Renal cortical epithelial cell (primary cell): ENCODE data around the gene TDP1. TPM values are rescaled to one million over a fixed set of nuclear protein-coding genes. Genes with fewer than 3 reads are reported as not detected.

ENCODE experiments used
- DNase-seq: peaks from one replicate; pipeline ENCODE4 v3.0.0-alpha.2; 2011; ENCODE audit warnings: low read depth
- total RNA-seq: library from RNA; depleted of rRNA; stranded (reverse); fragments of >200 nt; gene quantifications from 2 replicates; pipeline ENCODE4 v1.2.3, GENCODE V29; 2014

Gene TDP1
- total RNA-seq, 1 donor from 2014 or later, result 36.6 TPM

- DNase-seq, result no peak
These were observed 13.8 kb upstream of the TDP1 start for GRCh38 chr14:89941830-89942377.

GRCh38 chr14:89947344-89947743 lies 8.4 kb upstream of the TDP1 start:
- no peak for DNase-seq

DNA sequence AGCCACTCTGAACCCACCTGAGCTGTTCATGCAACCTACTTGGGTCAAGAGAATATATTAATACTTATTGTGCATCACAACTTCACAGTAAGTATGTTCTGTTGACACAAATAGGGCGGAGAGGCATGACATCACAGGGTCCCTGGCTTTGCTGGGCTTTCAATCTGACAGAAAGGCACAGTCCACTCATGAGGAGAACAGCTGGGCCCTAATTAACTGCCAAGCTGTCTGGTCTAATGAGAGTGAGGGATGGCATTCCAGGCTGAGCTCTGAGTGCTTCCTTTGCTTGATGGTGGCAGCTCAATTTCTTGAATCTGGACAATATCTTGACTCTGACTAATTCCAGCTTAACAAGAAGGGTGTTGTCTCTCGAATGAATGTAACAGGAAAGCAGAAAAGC lies 3.2 kb upstream of the TDP1 start:
- no peak for DNase-seq

DNA sequence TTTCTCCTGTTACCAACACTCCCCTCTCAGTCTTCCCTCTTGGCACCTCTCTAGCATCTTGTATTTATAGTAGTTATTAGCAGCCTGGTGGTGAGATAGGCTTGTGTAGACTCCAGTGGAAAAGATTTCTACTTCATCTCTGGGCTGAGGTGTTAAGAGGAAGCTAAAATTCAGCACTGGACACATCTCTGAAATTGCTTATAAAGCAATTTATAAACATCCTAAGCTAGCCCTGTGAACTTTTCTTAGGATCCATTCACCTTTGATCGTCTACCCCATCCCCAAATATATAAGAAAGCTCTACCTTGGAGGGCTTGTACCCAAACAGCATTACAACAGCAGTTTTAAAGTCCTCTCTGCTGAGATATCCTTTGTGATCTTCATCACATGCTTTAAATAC lies 2.1 kb upstream of the TDP1 start:
- DNase-seq, result no peak

DNA sequence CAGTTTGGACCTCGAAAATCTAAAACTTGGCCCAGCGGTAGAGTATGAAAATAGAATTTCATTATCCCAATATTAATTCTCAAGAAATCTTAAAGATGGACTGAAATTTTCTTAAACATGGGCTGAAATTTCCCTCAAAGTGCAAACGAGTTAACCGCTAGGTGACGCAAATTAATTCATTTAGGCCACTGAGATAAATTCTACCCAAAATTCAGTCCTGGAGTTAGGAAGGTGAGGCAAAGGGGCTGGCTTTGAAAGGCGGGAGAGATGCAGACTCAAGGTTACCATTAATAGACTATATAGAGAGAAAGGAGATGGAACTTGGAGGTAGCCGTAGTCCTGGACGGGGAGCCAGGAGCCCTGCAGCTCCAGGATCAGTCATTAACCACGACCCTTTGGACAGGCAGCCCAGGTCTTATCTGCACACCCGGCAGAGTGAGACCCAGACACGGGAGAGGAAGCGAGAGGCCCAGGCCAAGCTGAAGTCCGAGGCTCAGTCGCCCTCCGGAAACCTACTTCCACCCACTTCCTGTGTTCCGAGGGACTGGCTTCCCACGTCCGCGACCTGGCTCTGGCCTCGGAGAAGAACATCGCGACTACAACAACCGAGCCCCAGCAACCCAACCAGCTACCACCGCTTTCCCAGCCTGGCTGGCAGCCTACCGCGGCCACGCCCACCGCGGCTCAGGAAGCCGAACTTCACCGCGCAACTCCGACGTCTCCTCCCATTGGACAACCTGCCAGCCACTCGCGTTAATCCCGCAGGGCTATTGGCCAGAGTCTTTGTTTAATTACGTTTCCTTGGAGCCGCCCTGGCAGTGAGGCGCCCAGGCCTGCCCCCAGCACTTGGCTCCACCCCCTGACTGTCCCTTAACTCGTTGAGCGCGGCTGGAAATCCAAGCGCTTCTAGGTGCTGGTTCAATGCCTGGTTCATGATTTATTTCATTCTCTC lies 1.4 kb upstream of the TDP1 start, which contains the start of gene EFCAB11:
Gene EFCAB11 (minus strand): TSS at position 661 of the 952 bp plus-strand sequence. CDS start 70 bp downstream, at position 591.
- peak; percentile 97 for DNase-seq

DNA sequence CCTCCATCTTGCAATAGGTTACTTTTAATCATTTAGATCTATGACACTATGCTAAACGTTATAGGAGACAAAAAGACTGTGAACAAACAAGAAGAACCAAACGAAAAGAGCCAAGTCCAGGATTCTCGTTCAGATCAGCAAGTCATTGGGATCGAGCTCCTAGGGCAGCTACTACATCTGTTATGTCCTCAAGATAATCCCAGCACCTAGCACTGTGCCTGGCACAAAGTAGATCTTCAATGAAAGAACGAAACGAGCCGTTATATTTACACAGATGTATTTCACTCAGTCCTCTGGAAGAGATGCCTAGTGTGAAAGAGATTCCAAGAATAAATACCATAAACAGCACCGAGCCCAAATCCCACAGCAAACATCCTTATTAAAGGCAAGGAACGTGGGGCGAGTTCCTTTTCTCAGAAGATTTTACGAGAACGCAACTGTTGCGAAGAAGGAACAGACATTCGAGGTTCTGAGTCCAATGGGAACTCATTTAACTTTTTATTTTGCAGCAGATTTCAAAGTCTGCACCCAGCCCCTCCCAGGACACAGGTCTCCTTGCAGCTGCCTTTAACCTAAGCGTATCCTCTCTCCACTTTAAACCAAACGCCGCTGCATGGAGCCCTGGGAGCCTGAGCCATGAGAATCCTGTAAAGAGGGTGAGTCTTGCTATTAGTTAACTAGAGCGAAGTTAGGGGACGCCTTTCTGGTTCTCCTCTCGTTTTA lies 544 bp upstream of the TDP1 start:
- no peak for DNase-seq

GRCh38 chr14:89956661-89957009 lies 908 bp downstream of the TDP1 start:
- DNase-seq, result no peak

DNA sequence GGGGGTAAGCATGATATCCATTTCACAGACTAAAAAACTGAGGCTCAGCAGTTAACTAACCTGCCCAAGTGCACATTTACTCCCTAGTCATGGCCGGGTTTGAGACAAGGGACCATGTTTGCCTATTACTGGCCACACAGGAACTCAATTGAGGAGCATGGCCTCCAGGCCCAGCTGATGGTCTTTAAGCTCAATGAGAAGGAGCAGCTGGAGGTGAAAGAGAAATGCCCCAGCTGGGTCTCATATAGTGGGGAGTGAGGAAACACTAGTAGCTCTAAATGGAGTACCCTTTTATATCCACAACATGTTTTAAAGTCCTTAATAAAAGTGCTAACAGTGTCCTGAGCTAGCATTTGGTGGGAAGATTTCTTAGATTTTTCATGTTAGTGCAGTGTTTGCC lies 1.6 kb downstream of the TDP1 start:
- no peak for DNase-seq

DNA sequence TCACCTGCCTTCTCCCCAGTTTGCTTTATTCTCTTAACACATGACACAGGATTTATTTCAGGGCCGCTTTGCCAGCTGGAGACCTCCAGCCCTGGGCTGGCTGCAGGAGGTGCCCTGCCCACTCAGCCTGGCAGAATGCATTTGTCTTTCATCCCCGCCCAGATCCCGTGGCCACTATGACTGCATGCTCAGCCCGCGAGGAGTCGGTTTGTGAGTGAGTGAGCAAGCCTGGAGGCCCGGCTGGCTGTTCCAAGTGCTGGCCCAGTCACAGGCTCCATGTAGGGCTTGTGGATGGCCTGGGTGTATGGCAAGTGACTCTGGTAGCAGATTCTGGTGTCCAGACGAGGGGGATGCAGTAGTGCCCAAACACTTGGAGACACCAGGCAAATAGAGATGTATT lies 2.1 kb downstream of the TDP1 start:
- no peak for DNase-seq

DNA sequence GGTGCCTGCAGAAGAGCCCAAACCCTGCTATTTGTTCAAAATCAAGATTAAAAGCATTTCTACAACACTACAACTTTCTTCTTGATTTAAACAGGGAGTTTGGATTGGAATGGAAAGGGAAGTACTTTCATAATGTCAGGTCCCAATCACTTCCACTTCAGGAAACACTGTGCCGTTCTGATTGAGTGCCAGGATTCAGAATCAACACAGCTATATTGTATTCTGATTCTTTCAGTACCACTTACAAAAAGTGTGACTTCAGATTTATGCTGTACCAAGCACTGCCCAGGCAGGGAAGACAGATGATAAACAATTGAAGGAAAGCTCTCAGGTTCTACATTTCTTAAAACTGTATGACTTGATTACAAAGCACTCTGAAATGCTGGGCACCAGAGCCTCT lies 3.2 kb downstream of the TDP1 start:
- no peak for DNase-seq

- no peak for DNase-seq
These were observed 4.2 kb downstream of the TDP1 start for GRCh38 chr14:89959853-89960445.

GRCh38 chr14:89960914-89961313 lies 5.2 kb downstream of the TDP1 start:
- DNase-seq, result no peak

- DNase-seq, result no peak
These were observed 7.7 kb downstream of the TDP1 start for GRCh38 chr14:89963288-89963978.

GRCh38 chr14:89965839-89966238 lies 10.1 kb downstream of the TDP1 start:
- no peak for DNase-seq

DNA sequence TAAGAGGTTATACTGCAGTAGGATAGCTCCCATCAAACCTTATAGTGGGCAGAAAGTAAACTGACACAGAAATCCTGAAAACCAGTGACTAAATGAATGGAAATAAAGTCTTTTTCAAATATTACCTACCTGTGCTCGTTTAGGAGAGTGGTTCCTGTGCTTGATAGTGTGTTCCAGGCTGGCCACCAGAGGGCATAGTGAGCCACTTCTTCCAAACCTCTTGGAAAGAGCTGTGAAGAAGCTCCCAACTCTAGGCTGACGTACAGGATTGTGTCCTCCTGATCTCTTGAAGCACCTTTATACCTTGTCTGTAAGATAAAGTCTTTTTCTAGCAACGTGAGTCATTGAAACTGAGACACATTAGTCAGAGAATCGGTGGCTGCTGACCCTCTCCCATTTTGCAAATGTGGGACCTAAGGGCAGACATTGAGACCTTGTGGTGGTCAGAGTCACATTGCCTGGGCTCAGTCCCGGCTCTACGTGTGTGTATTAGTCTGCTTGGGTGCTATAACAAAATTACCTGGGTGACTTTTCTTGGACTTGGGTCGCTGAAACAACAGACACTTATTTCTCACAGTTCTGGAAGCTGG lies 17.6 kb downstream of the TDP1 start:
- DNase-seq, result peak; percentile 65

- DNase-seq, result no peak
These were observed 21.9 kb downstream of the TDP1 start for GRCh38 chr14:89977668-89978067.

- DNase-seq, result no peak
These were observed 22.9 kb downstream of the TDP1 start for GRCh38 chr14:89978656-89979055.

DNA sequence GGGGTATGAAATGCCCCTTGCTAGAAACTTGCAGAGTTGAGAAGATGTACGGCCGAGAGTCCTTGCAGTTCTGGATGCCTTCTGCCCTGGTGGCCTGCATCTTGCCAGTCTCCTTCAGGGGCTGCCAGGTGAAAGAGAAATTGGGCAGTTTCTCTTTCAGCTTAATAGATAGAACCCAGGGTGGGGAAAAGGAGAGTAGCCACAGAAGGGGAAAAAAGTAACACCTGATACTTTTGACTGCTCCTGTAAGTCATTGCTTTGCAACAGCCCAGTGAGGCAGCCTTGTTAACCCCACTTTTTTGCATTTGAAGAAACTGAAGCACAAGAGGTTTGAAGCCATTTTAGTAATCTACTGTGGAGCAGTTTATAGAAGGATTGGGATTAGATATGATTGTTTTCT lies 27.6 kb downstream of the TDP1 start:
- no peak for DNase-seq

DNA sequence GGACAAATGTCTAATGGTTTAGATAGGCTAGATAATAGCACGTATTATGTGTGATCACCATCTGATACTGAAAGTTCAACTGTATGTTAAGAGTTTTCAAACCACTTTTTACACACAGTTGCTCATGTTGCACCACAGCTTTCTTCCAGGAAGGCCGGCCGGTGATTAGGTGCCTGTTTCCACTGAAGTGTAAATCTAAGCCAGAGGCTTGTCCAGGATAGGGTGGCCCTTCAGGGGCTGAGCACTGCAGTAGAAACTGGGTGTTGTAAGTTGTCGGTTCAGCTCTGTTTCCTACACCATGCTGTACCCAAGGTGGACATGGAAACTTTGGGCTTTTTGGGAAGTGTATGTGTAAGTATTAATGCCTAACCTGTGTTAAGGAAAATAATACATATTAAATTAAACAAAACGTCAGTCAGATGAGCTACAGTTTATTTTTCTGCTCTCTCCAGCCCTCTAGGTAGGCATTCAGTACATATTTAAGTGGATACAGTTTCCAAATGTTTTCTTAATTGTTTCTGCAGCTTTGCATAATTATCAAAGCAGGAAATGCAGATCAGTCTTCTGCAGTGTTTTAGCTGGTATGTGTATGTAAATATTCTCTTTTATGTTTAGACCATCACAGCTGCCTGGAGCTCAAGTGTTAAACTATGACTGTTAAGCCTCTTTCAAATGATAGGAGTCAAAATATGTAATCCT lies 30.9 kb downstream of the TDP1 start:
- DNase-seq, result no peak

GRCh38 chr14:89987161-89987475 lies 31.4 kb downstream of the TDP1 start:
- DNase-seq, result no peak

- DNase-seq, result no peak
These were observed 33.1 kb downstream of the TDP1 start for GRCh38 chr14:89988787-89989186.
